ENCODE data around the gene C11orf16.
A peak's percentile ranks its signal among the peaks of the same experiment; 100 is the strongest.
"Not testable (repeated sequence)": the region's sequence is repeated elsewhere in the genome, so short reads cannot be mapped to it uniquely, and the experiment has no call there.

Gene C11orf16

GRCh38 chr11:8914661-8915018 is 18.1 kb downstream of the C11orf16 start:
- H3K27ac ChIP-seq (ENCODE audit: low read depth, low read length, severe bottlenecking) = no peak overlapping the region
- H3K4me1 ChIP-seq (ENCODE audit: control insufficient read depth, insufficient read depth, low read length, poor library complexity, severe bottlenecking) = peaks cover 38% of the 10 kb centered on the region
- peaks cover 47% of the 10 kb centered on the region for H3K36me3 ChIP-seq (ENCODE audit: control insufficient read depth, insufficient read depth, low read length)
- no peaks in the 10 kb centered on the region for H3K9me3 ChIP-seq (ENCODE audit: control insufficient read depth, low read length)
- WGBS, 2 experiments (ENCODE audit: insufficient coverage in 2 of 2) = 92 to 94% methylated on average over 2 to 3 of the region's 4 CpGs
- H3K4me3 ChIP-seq (ENCODE audit: extremely low read depth, insufficient read depth, low read length, poor library complexity, severe bottlenecking) = no peak overlapping the region

DNA sequence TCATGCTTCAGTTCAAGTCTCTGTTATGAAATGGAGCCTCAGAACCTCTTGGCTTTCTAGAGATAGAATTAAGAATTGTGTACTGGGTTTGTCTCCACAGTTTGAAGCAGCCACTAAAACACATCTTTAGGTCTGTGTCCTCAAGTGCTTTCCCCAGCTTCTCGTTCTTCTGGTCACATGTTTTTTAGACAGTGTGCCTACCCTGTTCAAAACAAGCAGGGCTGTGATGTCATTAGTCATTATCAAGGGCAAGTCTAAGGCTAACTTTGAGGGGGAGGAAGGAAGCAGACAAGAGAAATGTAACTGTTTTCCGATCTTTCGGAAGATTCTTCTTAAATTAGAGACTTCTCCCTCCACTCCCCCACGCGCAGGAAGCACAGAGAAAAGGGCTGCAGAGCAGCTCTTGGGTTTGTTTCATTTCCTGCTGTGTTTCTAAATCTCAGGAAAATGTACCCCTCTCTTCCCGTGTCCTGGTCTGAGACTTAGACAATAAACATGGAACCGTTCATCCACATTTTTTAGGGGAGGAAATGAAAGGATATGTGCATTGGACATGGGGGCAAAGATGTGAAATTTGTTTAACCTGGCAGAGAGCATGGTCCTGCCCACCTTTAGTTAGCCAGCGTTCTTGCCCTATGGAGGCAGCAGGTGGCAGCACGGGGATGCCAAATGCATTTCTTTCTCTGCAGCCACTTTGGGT is 18.6 kb downstream of the C11orf16 start:
- peaks cover 38% of the 10 kb centered on the region for H3K4me1 ChIP-seq (ENCODE audit: control insufficient read depth, insufficient read depth, low read length, poor library complexity, severe bottlenecking)
- 37 to 65% methylated on average over 5 of the region's 9 CpGs for WGBS, 2 experiments (ENCODE audit: insufficient coverage in 2 of 2)
- no peak overlapping the region for H3K27ac ChIP-seq (ENCODE audit: low read depth, low read length, severe bottlenecking)
- H3K36me3 ChIP-seq (ENCODE audit: control insufficient read depth, insufficient read depth, low read length) = peaks cover 42% of the 10 kb centered on the region
- H3K4me3 ChIP-seq (ENCODE audit: extremely low read depth, insufficient read depth, low read length, poor library complexity, severe bottlenecking) = no peak overlapping the region
- H3K9me3 ChIP-seq (ENCODE audit: control insufficient read depth, low read length) = no peaks in the 10 kb centered on the region

GRCh38 chr11:8911029-8911823 is 21.5 kb downstream of the C11orf16 start, which contains the start of gene AKIP1:
Gene AKIP1, plus strand, starts transcription at chr11:8911189. Its CDS starts 261 bp downstream, at chr11:8911450.
- WGBS, 2 experiments (ENCODE audit: insufficient coverage in 2 of 2) = 0% methylated on average over 43 to 45 of the region's 68 CpGs
- peak within 1 kb of the TSS; percentile 79 for H3K4me3 ChIP-seq (ENCODE audit: extremely low read depth, insufficient read depth, low read length, poor library complexity, severe bottlenecking)
- H3K4me1 ChIP-seq (ENCODE audit: control insufficient read depth, insufficient read depth, low read length, poor library complexity, severe bottlenecking) = peaks cover 21% of the 10 kb centered on the region
- peaks cover 22% of the 10 kb centered on the region for H3K36me3 ChIP-seq (ENCODE audit: control insufficient read depth, insufficient read depth, low read length)
- H3K27ac ChIP-seq (ENCODE audit: low read depth, low read length, severe bottlenecking) = peak within 1 kb of the TSS; percentile 83
- no peaks in the 10 kb centered on the region for H3K9me3 ChIP-seq (ENCODE audit: control insufficient read depth, low read length)

DNA sequence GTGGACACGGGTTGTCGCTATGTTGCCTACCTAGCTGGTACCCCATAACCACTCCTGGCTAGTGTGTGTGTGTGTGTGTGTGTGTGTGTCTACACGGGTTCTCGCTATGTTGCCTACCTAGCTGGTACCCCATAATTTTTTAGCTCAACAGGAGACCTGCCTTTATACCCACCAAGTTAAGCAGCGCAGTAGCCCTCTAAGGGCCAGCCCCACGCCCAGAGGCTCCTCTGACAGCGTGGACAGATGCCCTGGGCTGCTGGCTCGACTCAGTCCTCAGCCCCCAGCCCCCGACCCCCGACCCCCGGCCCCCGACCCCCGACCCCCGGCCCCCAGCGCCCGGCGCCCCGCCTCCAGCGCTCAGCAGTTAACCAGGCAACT is 22.1 kb downstream of the C11orf16 start:
- Histone ChIP-seq H3K36me3 (ENCODE audit: control insufficient read depth, insufficient read depth, low read length) (peaks cover 17% of the 10 kb centered on the region), H3K4me3 (ENCODE audit: extremely low read depth, insufficient read depth, low read length, poor library complexity, severe bottlenecking) (peak overlapping the region; percentile 79), H3K27ac (ENCODE audit: low read depth, low read length, severe bottlenecking) (no peak overlapping the region), H3K9me3 (ENCODE audit: control insufficient read depth, low read length) (no peaks in the 10 kb centered on the region), H3K4me1 (ENCODE audit: control insufficient read depth, insufficient read depth, low read length, poor library complexity, severe bottlenecking) (peaks cover 16% of the 10 kb centered on the region)
- 6% methylated on average over 2 of the region's 19 CpGs; no CpG with 5 or more reads in 1 of the 2 experiments for WGBS, 2 experiments (ENCODE audit: insufficient coverage in 2 of 2)

- H3K9me3 ChIP-seq (ENCODE audit: control insufficient read depth, low read length) = no peaks in the 10 kb centered on the region
- H3K4me1 ChIP-seq (ENCODE audit: control insufficient read depth, insufficient read depth, low read length, poor library complexity, severe bottlenecking) = no peaks in the 10 kb centered on the region
- no peak overlapping the region for H3K27ac ChIP-seq (ENCODE audit: low read depth, low read length, severe bottlenecking)
- no peak overlapping the region for H3K4me3 ChIP-seq (ENCODE audit: extremely low read depth, insufficient read depth, low read length, poor library complexity, severe bottlenecking)
- H3K36me3 ChIP-seq (ENCODE audit: control insufficient read depth, insufficient read depth, low read length) = no peaks in the 10 kb centered on the region
Observed at GRCh38 chr11:8908099-8908498, 24.6 kb downstream of the C11orf16 start.

DNA sequence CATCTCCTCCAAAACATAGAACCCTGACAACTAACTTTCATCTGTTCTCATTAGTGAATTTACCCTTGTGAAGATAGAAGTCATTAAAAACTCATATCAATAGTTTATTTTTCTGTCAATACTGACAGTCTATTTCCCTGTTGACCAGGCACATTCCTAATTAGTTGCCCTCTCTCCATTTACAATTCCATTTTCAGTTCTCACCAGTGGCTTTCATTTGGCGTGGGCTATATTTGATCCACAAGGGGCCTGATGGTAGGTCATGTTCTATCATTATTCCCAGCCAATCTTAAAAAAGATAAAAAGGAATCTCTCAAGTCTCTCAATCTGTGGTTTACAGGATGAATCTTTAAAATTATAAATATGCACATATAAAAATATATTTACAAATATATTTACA is 25.6 kb downstream of the C11orf16 start:
- no peaks in the 10 kb centered on the region for H3K9me3 ChIP-seq (ENCODE audit: control insufficient read depth, low read length)
- H3K36me3 ChIP-seq (ENCODE audit: control insufficient read depth, insufficient read depth, low read length) = no peaks in the 10 kb centered on the region
- 100% methylated on average over 1 of the region's 1 CpG; no CpG with 5 or more reads in 1 of the 2 experiments for WGBS, 2 experiments (ENCODE audit: insufficient coverage in 2 of 2)
- H3K27ac ChIP-seq (ENCODE audit: low read depth, low read length, severe bottlenecking) = no peak overlapping the region
- H3K4me1 ChIP-seq (ENCODE audit: control insufficient read depth, insufficient read depth, low read length, poor library complexity, severe bottlenecking) = no peaks in the 10 kb centered on the region
- no peak overlapping the region for H3K4me3 ChIP-seq (ENCODE audit: extremely low read depth, insufficient read depth, low read length, poor library complexity, severe bottlenecking)

- no peak overlapping the region for H3K27ac ChIP-seq (ENCODE audit: low read depth, low read length, severe bottlenecking)
- peaks cover 3% of the 10 kb centered on the region for H3K9me3 ChIP-seq (ENCODE audit: control insufficient read depth, low read length)
Observed at GRCh38 chr11:8905528-8906165, 27.1 kb downstream of the C11orf16 start.

GRCh38 chr11:8899119-8899753 is 33.5 kb downstream of the C11orf16 start:
- Histone ChIP-seq H3K4me1 (ENCODE audit: control insufficient read depth, insufficient read depth, low read length, poor library complexity, severe bottlenecking) (no peaks in the 10 kb centered on the region), H3K9me3 (ENCODE audit: control insufficient read depth, low read length) (peaks cover 11% of the 10 kb centered on the region), H3K36me3 (ENCODE audit: control insufficient read depth, insufficient read depth, low read length) (no peaks in the 10 kb centered on the region), H3K4me3 (ENCODE audit: extremely low read depth, insufficient read depth, low read length, poor library complexity, severe bottlenecking) (no peak overlapping the region), H3K27ac (ENCODE audit: low read depth, low read length, severe bottlenecking) (no peak overlapping the region)

More at GRCh38 chr11:8905528-8906165, 27.1 kb downstream of the C11orf16 start:
- Histone ChIP-seq H3K4me3 (ENCODE audit: extremely low read depth, insufficient read depth, low read length, poor library complexity, severe bottlenecking) (no peak overlapping the region), H3K4me1 (ENCODE audit: control insufficient read depth, insufficient read depth, low read length, poor library complexity, severe bottlenecking) (no peaks in the 10 kb centered on the region), H3K36me3 (ENCODE audit: control insufficient read depth, insufficient read depth, low read length) (no peaks in the 10 kb centered on the region)
- 100% methylated on average over 2 of the region's 5 CpGs; no CpG with 5 or more reads in 1 of the 2 experiments for WGBS, 2 experiments (ENCODE audit: insufficient coverage in 2 of 2)

GRCh38 chr11:8891185-8891584 is 41.6 kb downstream of the C11orf16 start:
- H3K27ac ChIP-seq (ENCODE audit: low read depth, low read length, severe bottlenecking); H3K9me3 ChIP-seq (ENCODE audit: control insufficient read depth, low read length); H3K4me1 ChIP-seq (ENCODE audit: control insufficient read depth, insufficient read depth, low read length, poor library complexity, severe bottlenecking); H3K4me3 ChIP-seq (ENCODE audit: extremely low read depth, insufficient read depth, low read length, poor library complexity, severe bottlenecking); H3K36me3 ChIP-seq (ENCODE audit: control insufficient read depth, insufficient read depth, low read length): not testable (repeated sequence)
- 100% methylated on average over 1 of the region's 2 CpGs; no CpG with 5 or more reads in 1 of the 2 experiments for WGBS, 2 experiments (ENCODE audit: insufficient coverage in 2 of 2)

DNA sequence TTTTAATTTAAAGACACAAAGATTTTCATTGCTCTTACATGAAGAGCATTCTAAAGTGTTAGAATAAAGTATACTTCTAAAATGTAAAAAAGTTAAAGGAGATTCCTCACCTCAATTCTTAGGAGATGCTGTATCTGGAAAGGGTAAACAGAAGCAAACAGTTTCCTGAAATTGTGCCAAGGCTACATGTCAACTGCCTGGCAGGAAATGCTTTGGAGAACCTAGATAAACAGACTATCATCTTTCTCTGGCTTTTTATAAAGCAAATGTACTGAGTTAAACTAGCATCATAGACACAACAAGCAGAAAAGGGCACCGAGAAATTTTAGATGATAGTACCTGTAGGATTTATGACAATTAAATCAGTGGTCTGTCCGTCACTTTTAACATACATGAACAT is 46.4 kb downstream of the C11orf16 start:
- WGBS, 2 experiments (ENCODE audit: insufficient coverage in 2 of 2) = no CpG with 5 or more reads among the region's 2 CpGs
- Histone ChIP-seq H3K27ac (ENCODE audit: low read depth, low read length, severe bottlenecking) (no peak overlapping the region), H3K4me3 (ENCODE audit: extremely low read depth, insufficient read depth, low read length, poor library complexity, severe bottlenecking) (no peak overlapping the region), H3K9me3 (ENCODE audit: control insufficient read depth, low read length) (peaks cover 5% of the 10 kb centered on the region), H3K36me3 (ENCODE audit: control insufficient read depth, insufficient read depth, low read length) (no peaks in the 10 kb centered on the region), H3K4me1 (ENCODE audit: control insufficient read depth, insufficient read depth, low read length, poor library complexity, severe bottlenecking) (peaks cover 5% of the 10 kb centered on the region)
